Measurements from ENCODE around the gene AKR1B15. TPM values are rescaled to one million over a fixed set of nuclear protein-coding genes. Genes with fewer than 3 reads are reported as not detected.

AKR1B15 gene
- polyA plus RNA-seq, 1 of the 3 experiments (the other 2 are of a cell fraction): not detected

GRCh38 chr7:134557391-134557790, 8.5 kb downstream of the AKR1B15 start:
- Histone ChIP-seq H3K9ac (no peak overlapping the region), H3K27me3 (ENCODE audit: insufficient read depth) (peaks cover 35% of the 10 kb centered on the region; the same call in 1 of the 2 replicates), H3F3A (replicated peaks; ENCODE audit: insufficient read depth) (no peaks in the 10 kb centered on the region), H3K79me2 (ENCODE audit: insufficient read depth) (no peaks in the 10 kb centered on the region), H3K4me2 (no peak overlapping the region), H3K27ac (ENCODE audit: low read depth in 2 of 2, low read length in 1 of 2) (no peak overlapping the region), H3K36me3 (replicated peaks in 1 of 2; ENCODE audit: control insufficient read depth in 1 of 2, insufficient read depth in 2 of 2, low read length in 1 of 2) (no peaks in the 10 kb centered on the region), H3K9me3 (no peaks in the 10 kb centered on the region), H3K4me3 (ENCODE audit: low read depth in 2 of 2, low read length in 1 of 2) (no peak overlapping the region), H3K9me2 (no peaks in the 10 kb centered on the region), H2AFZ (ENCODE audit: low read depth) (no peak overlapping the region), H3K4me1 (ENCODE audit: control insufficient read depth in 1 of 2, insufficient read depth in 2 of 2, low read depth in 1 of 2, low read length in 1 of 2) (peaks cover 0 to 2% of the 10 kb centered on the region in 2 experiments; a peak in 1 of 4 replicates), H4K20me1 (ENCODE audit: insufficient read depth) (no peaks in the 10 kb centered on the region)
- TF ChIP-seq RCOR1 (IDR thresholded peaks at IDR 0.05; ENCODE audit: low read length) (no peak), EZH2phosphoT487 (IDR thresholded peaks at IDR 0.05; ENCODE audit: borderline replicate concordance, low read depth) (no peak), ELF1 (IDR thresholded peaks at IDR 0.05) (no peak), USF1 (IDR thresholded peaks at IDR 0.05; ENCODE audit: borderline replicate concordance, low read depth) (no peak), SMC3 (IDR thresholded peaks at IDR 0.05; ENCODE audit: low read depth, low read length) (no peak), MAX (IDR thresholded peaks at IDR 0.05; ENCODE audit: low read depth) (no peak), JUND (IDR thresholded peaks at IDR 0.05) (no peak), CHD2 (IDR thresholded peaks at IDR 0.05; ENCODE audit: low read length, partially characterized antibody) (no peak), YY1 (IDR thresholded peaks at IDR 0.05; ENCODE audit: low read depth) (no peak), RFX5 (IDR thresholded peaks at IDR 0.05; ENCODE audit: low read length) (no peak), NFIC (IDR thresholded peaks at IDR 0.05; ENCODE audit: borderline replicate concordance) (no peak), NRF1 (IDR thresholded peaks at IDR 0.05; ENCODE audit: low read depth, low read length) (no peak), CTCF (IDR thresholded peaks at IDR 0.05) (no peak), PBX3 (IDR thresholded peaks at IDR 0.05) (no peak), GATA2 (CRISPR knock-in tag; IDR thresholded peaks at IDR 0.05) (no peak), SIN3A (IDR thresholded peaks at IDR 0.05; ENCODE audit: borderline replicate concordance, low read depth, low read length) (no peak), FOSL2 (IDR thresholded peaks at IDR 0.05; ENCODE audit: borderline replicate concordance, low read depth) (no peak)
- ChIA-PET CTCF (interaction anchor here (0.6 to 6.3 kb wide), 6 partner anchors 9 to 125 kb away, joined by 3 to 52 read pairs (median 10); partner anchors contain the start of gene AKR1B15), POLR2A (no interaction called here)
- 43% methylated on average over 6 of the region's 6 CpGs for WGBS (ENCODE audit: low lambda C conversion rate)
- no peak for DNase-seq

Data from SK-N-SH (cell line).